HEK293T (cell line): ENCODE data around the gene IFI30.

ENCODE experiments used
- ARNT ChIP-seq: fragments of 450-650 bp; IDR thresholded peaks from 2 replicates; pipeline ENCODE4 v1.6.1; 2017; ENCODE audit warnings: mild to moderate bottlenecking
- BHLHE40 ChIP-seq: fragments of 450-650 bp; IDR thresholded peaks from 2 replicates; pipeline ENCODE4 v1.6.1; 2016; ENCODE audit warnings: mild to moderate bottlenecking, moderate library complexity, borderline replicate concordance
- ELF4 ChIP-seq: fragments of 450-650 bp; IDR thresholded peaks from 2 replicates; pipeline ENCODE4 v1.6.1; 2017; ENCODE audit warnings: antibody characterized with exemption
- FOXM1 ChIP-seq: fragments of 450-650 bp; IDR thresholded peaks from 2 replicates; pipeline ENCODE4 v1.6.1; 2017; ENCODE audit warnings: mild to moderate bottlenecking, borderline replicate concordance
- LEF1 ChIP-seq: fragments of 450-650 bp; IDR thresholded peaks from 2 replicates; pipeline ENCODE4 v1.6.1; 2017; ENCODE audit warnings: mild to moderate bottlenecking, borderline replicate concordance
- PKNOX1 ChIP-seq: fragments of 450-650 bp; IDR thresholded peaks from 2 replicates; pipeline ENCODE4 v1.6.1; 2016
- SP1 ChIP-seq: fragments of 450-650 bp; IDR thresholded peaks from 2 replicates; pipeline ENCODE4 v1.6.1; 2017
- SUZ12 ChIP-seq: fragments of 450-650 bp; IDR thresholded peaks from 2 replicates; pipeline ENCODE4 v1.6.1; 2016; ENCODE audit warnings: mild to moderate bottlenecking
- TARDBP ChIP-seq: fragments of 450-650 bp; IDR thresholded peaks from 2 replicates; pipeline ENCODE4 v1.6.1; 2016

GRCh38 chr19:18205200-18205892 is 31.7 kb downstream of the IFI30 start:
- no peak for TF ChIP-seq BHLHE40
- TF ChIP-seq SP1: no peak
- TF ChIP-seq ARNT: no peak
- TF ChIP-seq TARDBP: no peak
- TF ChIP-seq FOXM1: no peak
- TF ChIP-seq PKNOX1: no peak
- no peak for TF ChIP-seq SUZ12
- no peak for TF ChIP-seq ELF4
- TF ChIP-seq LEF1: no peak
